Endodermal cell (in vitro differentiated cells): ENCODE results near the gene PHF23. TPM values are rescaled to one million over a fixed set of nuclear protein-coding genes. Genes with fewer than 3 reads are reported as not detected.

Experiments used
- DNase-seq: peaks from one replicate; pipeline ENCODE4 v3.0.0-alpha.2; 2017
- H3K27ac ChIP-seq: 2 replicates; pipeline ENCODE4 v1.5.1; 2013; ENCODE audit warnings: mild to moderate bottlenecking, low read depth, low read length, moderate library complexity
- H3K27me3 ChIP-seq: 2 replicates; pipeline ENCODE4 v1.6.1; 2013; ENCODE audit warnings: mild to moderate bottlenecking, low read length, moderate library complexity; ENCODE audit not compliant: insufficient read depth, control insufficient read depth, poor library complexity, severe bottlenecking
- H3K36me3 ChIP-seq: 2 replicates; pipeline ENCODE4 v1.7.0; 2013; ENCODE audit warnings: mild to moderate bottlenecking, low read length, moderate library complexity; ENCODE audit not compliant: control insufficient read depth, insufficient read depth
- H3K4me1 ChIP-seq: one replicate; pipeline ENCODE4 v1.7.0; 2013; ENCODE audit warnings: low read length; ENCODE audit not compliant: control insufficient read depth, insufficient read depth
- H3K4me3 ChIP-seq: 2 replicates; pipeline ENCODE4 v1.5.1; 2013; ENCODE audit warnings: mild to moderate bottlenecking, low read length, moderate library complexity
- H3K9ac ChIP-seq: 2 replicates; pipeline ENCODE4 v1.6.1; 2013; ENCODE audit warnings: mild to moderate bottlenecking, low read length, moderate library complexity; ENCODE audit not compliant: poor library complexity, severe bottlenecking; ENCODE audit errors: extremely low read depth
- H3K9me3 ChIP-seq: 2 replicates; pipeline ENCODE4 v1.6.1; 2013; ENCODE audit warnings: mild to moderate bottlenecking, low read length, moderate library complexity; ENCODE audit not compliant: control insufficient read depth
- H3K27ac Mint-ChIP-seq: 2 replicates; pipeline ENCODE4 v1.8.0; 2020; ENCODE audit warnings: mixed read lengths
- H3K27me3 Mint-ChIP-seq: 2 replicates; pipeline ENCODE4 v1.8.0; 2021; ENCODE audit warnings: mild to moderate bottlenecking, mixed read lengths; ENCODE audit not compliant: insufficient read depth
- H3K36me3 Mint-ChIP-seq: 2 replicates; pipeline ENCODE4 v1.8.0; 2020; ENCODE audit warnings: low read depth, mixed read lengths
- H3K4me1 Mint-ChIP-seq: 2 replicates; pipeline ENCODE4 v1.8.0; 2020; ENCODE audit warnings: mixed read lengths
- H3K4me3 Mint-ChIP-seq: 2 replicates; pipeline ENCODE4 v1.8.0; 2020; ENCODE audit warnings: mild to moderate bottlenecking, moderate library complexity, mixed read lengths
- H3K9me3 Mint-ChIP-seq: 2 replicates; pipeline ENCODE4 v1.8.0; 2020; ENCODE audit warnings: mild to moderate bottlenecking, mixed read lengths
- WGBS, 2 experiments: methylation state at CpG; one replicate each; pipeline versions ENCODE4 v1.1.5 to v1.1.7; 2013; ENCODE audit warnings: missing lambda C conversion rate in 2 of 2, mixed read lengths in 1 of 2; ENCODE audit not compliant: insufficient coverage in 1 of 2, insufficient read length in 1 of 2; 5-methylcytosine and 5-hydroxymethylcytosine counted together
- total RNA-seq, 2 donors: library from RNA; stranded (reverse); fragmentation: NEBNext Ultra II Directional in 1 of 2; extraction: Animal tissue kit (Norgen Biotek cat#: 25700) in 1 of 2; gene quantifications; 2 replicates in 1 of 2; 3 replicates in 1 of 2; pipeline ENCODE4 v1.2.1, GENCODE V29; 2021
- TF ChIP-seq, protein P1 (sequence below): fragments of 200-600 bp; sonication (generic); conservative IDR thresholded peaks from 2 replicates; pipeline ENCODE4 v1.5.0; 2021; ENCODE audit warnings: antibody characterized with exemption, mild to moderate bottlenecking

PHF23 gene
- total RNA-seq, 2 donors from 2014 or later = 67.3 to 71.6 TPM

DNA sequence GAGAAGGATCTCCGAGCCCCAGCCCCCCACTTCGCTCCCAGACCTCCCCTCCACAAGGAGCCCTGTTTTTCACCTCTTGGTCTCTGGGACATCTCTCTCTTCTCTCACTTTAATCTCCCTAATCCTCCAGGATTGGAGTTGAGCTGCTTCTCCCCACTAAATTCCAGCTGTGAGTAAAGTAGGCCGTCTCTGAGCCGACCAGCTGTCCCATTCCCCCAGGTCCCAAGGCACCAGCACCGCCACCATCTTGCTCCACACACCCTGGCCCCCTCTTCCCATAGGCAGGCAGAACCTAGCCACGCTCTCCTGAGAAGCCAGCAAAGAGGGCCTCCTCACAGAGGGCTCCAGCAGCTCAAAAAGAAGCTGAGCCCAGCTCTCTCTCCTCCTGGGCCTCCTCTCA lies 20.5 kb downstream of the PHF23 start:
- Mint-ChIP-seq H3K27me3 (no peaks in the 10 kb centered on the region), H3K27ac (peak overlapping the region; percentile 22), H3K4me3 (peak overlapping the region; percentile 86), H3K4me1 (peaks cover 42% of the 10 kb centered on the region), H3K9me3 (no peaks in the 10 kb centered on the region), H3K36me3 (peaks cover 27% of the 10 kb centered on the region)
- no peaks in the 10 kb centered on the region for H3K27me3 ChIP-seq
- peaks cover 25% of the 10 kb centered on the region for H3K36me3 ChIP-seq
- H3K4me1 ChIP-seq = peaks cover 16% of the 10 kb centered on the region
- H3K9ac ChIP-seq = no peak overlapping the region
- TF ChIP-seq, protein P1, sequence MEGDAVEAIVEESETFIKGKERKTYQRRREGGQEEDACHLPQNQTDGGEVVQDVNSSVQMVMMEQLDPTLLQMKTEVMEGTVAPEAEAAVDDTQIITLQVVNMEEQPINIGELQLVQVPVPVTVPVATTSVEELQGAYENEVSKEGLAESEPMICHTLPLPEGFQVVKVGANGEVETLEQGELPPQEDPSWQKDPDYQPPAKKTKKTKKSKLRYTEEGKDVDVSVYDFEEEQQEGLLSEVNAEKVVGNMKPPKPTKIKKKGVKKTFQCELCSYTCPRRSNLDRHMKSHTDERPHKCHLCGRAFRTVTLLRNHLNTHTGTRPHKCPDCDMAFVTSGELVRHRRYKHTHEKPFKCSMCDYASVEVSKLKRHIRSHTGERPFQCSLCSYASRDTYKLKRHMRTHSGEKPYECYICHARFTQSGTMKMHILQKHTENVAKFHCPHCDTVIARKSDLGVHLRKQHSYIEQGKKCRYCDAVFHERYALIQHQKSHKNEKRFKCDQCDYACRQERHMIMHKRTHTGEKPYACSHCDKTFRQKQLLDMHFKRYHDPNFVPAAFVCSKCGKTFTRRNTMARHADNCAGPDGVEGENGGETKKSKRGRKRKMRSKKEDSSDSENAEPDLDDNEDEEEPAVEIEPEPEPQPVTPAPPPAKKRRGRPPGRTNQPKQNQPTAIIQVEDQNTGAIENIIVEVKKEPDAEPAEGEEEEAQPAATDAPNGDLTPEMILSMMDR = no peak
- H3K9me3 ChIP-seq = no peaks in the 10 kb centered on the region
- no peak overlapping the region for H3K27ac ChIP-seq
- WGBS, 2 experiments = 75 to 100% methylated on average over 1 to 6 of the region's 6 CpGs
- H3K4me3 ChIP-seq = no peak overlapping the region
- no peak for DNase-seq

DNA sequence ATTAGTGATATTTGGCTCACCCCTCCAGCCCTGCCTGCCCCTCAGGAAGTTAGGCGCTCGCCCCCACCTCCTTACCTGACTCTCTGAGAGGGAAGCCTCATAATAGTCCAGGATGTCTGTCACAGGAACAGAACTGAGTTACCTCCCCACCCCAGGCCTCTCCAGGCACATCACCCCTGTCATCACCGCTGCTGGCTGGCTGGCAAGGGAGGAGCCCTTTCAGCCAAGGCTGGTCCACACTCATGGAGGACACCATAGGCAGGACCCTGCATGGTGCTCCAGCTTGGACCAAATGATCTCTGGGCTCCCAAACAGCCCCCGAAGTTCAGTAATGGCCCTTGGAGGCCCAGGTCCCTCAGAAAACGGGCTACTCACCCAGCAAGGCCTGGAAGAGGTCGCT lies 21.1 kb downstream of the PHF23 start:
- H3K9ac ChIP-seq = no peak overlapping the region
- Mint-ChIP-seq H3K27ac (no peak overlapping the region), H3K4me3 (peak overlapping the region; percentile 86), H3K27me3 (no peaks in the 10 kb centered on the region), H3K9me3 (no peaks in the 10 kb centered on the region), H3K36me3 (peaks cover 21% of the 10 kb centered on the region), H3K4me1 (peaks cover 47% of the 10 kb centered on the region)
- DNase-seq = no peak
- H3K36me3 ChIP-seq = peaks cover 19% of the 10 kb centered on the region
- peak overlapping the region; percentile 73 for H3K4me3 ChIP-seq
- H3K4me1 ChIP-seq = peaks cover 16% of the 10 kb centered on the region
- no peak overlapping the region for H3K27ac ChIP-seq
- H3K27me3 ChIP-seq = no peaks in the 10 kb centered on the region
- 82 to 92% methylated on average over 3 to 6 of the region's 6 CpGs for WGBS, 2 experiments
- H3K9me3 ChIP-seq = no peaks in the 10 kb centered on the region
- TF ChIP-seq, protein P1 = no peak

DNA sequence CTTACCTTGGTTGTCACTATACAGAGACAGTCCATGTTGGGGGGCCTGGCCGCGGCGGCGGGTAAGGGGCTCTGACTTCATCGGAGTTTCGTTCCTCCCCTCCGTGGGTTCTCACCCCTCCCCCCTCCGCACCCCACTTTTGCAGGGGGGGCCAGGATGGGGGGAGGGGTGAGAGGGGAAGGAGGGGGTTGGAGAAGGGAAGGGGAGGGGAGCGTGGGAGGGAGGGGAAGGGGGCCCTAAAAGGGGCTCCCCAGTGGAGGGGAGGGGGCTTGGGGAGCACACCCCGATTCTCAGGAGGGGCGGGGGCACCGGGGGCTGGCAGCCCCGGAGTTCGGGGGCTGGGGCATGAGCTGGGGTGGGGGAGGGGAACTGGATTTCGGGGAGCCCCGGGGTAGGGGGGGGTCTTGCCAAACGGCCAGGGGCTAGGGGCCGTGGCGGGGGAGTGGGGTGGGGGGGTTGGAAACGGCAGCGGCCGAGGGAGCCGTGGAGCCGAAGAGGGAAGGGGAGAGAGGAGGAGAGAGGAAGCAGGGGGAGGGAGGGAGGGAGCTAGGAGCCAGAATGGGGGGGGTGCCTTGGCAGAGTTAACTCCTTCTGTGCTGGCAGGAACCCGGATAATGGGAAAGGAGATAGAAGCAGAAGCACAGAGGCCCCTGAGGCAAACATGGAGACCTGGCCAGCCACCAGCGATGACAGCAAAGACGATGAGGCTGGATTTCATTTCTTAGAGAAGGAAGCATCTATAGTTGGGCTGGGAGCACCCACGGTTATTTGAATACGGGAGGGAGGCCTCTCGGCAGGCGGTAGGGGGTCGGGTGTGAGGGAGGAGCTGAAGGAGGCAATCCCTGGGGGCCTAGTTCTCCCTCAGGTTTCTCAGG lies 21.9 kb downstream of the PHF23 start:
- Mint-ChIP-seq H3K9me3 (no peaks in the 10 kb centered on the region), H3K4me1 (peaks cover 48% of the 10 kb centered on the region)
- WGBS, 2 experiments = 11 to 35% methylated on average over 5 to 20 of the region's 32 CpGs

More for the DNA sequence above, 21.9 kb downstream of the PHF23 start:
- Histone ChIP-seq H3K4me1 (peaks cover 16% of the 10 kb centered on the region), H3K36me3 (peaks cover 11% of the 10 kb centered on the region), H3K4me3 (peak overlapping the region; percentile 78), H3K9me3 (no peaks in the 10 kb centered on the region), H3K9ac (no peak overlapping the region), H3K27ac (no peak overlapping the region), H3K27me3 (no peaks in the 10 kb centered on the region)
- TF ChIP-seq, protein P1 = no peak
- peak; percentile 89 for DNase-seq
- Mint-ChIP-seq H3K27me3 (peaks cover 1% of the 10 kb centered on the region), H3K4me3 (peak overlapping the region; percentile 86), H3K36me3 (peaks cover 13% of the 10 kb centered on the region), H3K27ac (peak overlapping the region; percentile 75)
